HK-2 (cell line): ENCODE data around the gene DDO.

Experiments used
- DNase-seq: peaks from one replicate; pipeline ENCODE4 v3.0.0-alpha.2; 2018; ENCODE audit not compliant: unreplicated experiment

Gene DDO

DNA sequence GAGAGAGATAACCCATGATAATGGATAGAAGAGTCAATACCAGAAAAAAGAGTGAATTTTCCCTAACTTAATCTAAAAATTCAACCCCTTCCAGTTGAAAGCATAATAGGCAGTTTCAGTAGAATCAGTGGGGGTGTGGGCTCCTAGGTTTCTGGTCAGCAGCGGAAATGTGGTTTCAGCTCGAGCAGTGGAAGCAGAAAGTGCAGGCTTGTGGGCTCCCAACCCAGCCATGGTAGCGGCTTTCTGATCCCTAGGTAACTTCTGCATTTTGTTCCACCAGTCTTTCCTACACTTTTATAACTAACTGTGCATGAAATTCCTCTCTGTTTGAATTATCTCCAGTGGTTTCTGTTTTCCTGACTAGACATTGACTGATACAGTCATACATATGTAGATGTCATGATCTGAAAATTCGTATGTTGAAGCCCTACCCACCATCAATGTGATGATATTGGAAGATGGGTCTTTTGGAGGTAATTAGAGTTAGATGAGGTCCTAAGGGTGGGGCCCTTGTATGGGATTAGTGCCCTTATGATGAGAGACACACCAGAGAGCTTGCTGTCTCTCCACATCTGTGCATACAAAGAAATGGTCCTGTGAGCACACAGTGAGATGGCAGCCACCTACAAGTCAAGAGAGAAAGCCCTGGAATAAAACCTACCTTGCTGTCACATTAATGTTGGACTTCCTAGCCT lies 6.5 kb upstream of the DDO start:
- DNase-seq = no peak

DNA sequence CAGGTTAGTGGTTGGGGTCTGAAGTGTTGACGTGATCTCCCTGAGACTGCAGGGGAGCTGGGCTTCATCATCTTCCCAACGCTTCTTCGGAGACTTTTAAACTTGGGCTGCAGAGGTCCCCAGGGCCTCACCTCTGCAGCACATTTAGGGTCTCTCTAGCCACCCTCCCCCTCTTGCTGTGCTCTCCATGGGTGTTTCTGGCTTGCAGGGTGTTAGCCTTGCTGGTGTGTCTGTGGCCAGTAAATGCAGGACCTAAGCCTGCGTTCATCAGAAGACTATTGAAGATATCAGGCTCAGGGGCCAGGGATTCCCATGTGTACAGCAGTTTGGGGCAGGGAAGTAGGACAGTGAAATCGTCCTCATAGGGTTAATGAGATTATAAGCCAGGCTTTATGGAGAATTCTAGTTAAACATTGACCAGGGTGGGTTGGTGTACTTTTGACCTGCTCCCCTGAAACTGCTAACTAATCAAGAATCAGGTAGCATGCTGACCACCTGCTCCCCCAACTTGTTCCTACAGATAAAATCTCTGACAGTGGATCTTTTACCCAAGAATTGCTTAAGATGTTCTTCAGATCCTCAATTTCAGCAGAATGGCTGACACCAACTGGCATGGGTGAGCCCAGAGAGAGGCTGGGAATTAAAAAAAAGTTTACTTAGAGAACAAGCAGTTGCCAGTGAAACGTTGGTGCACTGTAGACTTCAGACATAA lies 3.8 kb upstream of the DDO start:
- no peak for DNase-seq

DNA sequence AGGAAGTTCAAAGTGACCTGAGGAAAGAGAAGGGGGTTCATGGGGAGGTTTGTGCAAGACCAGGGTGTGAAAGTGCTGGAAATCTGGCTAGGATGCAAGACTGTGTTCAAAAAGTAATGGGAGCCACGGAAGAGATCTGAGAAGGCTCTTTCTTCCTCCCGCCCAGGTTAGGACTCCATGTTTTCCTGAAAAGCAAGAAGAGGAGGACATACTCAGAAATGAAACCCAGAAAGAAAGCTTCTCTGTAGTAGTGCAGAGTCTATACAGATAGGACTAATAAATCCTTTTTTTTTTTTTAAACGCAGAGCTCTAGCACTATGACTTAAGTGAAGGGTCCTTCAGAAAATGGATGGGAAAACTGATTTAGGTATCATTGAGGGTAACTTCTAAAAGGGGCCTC lies 3.2 kb upstream of the DDO start:
- DNase-seq = no peak

DNA sequence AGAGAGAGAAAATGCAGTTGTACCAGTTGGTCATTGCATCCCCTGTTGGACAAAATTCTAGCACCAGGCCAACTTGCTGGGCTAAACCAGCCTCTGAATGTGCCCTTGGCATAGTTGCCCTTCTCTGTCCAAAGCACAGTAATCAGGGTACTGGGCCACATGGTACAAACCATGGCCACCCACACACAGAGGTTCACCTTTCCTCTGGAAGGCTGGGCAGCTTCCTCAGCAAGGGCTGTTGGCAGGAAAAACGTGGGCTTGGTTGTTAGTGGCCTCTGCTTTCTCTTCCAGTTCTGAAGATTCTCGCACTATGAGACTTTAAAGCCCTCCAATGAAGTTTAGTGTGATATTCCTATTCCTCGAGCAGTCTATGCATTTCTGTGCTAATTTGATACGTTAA lies 706 bp downstream of the DDO start:
- no peak for DNase-seq

DNA sequence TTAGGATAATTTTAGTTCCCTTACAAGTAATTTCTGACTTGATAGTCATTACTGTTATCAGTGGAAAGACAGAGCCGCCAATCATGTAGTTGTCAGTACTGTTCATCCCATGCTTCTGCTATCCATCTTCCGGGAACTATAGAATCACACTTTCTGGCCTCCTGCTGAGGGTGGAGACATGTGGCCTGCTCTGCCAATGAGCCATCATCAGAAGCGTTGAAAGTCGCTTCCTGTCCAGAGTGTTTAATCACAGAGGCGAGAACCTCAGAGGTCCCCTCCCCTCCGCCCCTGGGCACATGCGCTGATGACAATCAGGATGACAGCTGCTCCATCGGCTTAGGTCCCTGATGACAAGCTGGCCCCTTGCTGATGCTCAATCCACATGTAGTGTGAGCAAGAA lies 3.0 kb downstream of the DDO start:
- no peak for DNase-seq

DNA sequence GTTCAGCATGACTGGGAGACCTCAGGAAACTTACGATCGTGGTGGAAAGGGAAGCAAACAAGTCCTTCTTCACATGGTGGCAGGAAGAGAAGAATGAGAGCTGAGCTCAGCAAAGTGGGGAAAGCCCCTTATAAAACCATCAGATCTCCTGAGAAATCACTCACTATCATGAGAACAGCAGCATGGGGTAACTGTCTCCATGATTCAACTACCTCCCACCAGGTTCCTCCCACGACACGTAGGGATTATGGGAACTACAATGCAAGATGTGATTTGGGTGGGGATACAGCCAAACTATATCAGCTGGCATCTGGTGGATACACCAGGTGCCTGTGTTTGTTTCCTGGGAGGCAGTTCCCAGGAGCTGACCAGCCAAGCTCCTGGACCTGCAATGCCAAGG lies 4.9 kb downstream of the DDO start:
- DNase-seq = no peak

DNA sequence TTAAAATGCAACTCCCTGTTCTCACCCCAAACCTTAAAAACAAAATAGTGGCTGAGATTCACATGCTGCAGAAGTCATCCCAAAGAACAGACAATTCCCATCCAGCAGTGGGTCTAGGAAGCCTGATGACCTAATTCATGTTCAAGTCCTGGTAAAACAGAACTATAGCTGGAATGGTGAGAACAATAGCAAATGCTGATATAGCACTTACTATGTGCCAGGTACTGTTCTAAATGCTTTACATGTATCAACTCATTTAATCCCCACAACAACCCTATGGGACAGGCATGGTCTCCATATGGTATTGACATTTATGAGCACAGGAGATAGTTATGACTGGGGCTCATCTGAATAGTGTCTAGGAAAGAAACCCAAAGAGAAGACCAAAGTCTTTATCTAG lies 5.6 kb downstream of the DDO start:
- DNase-seq = no peak

DNA sequence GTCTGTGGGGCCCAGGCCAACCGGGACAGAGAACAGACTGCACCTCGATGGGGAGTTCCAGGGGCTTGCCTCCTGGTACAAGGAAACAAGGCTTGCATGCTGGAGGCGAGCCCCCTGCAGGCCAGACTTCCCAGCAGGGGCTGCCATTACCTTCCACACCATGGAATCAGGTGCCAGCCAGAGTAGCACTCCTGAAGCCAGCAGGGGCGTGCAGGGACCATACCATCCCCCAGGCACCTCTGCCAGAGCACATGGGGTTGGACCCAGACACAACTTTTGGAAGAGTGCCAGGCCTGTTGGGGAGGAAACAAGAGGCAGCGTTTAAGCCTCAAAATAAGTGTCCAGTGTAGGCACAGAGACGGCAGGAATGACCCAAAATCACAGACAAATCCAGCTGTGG lies 6.5 kb downstream of the DDO start:
- no peak for DNase-seq

DNA sequence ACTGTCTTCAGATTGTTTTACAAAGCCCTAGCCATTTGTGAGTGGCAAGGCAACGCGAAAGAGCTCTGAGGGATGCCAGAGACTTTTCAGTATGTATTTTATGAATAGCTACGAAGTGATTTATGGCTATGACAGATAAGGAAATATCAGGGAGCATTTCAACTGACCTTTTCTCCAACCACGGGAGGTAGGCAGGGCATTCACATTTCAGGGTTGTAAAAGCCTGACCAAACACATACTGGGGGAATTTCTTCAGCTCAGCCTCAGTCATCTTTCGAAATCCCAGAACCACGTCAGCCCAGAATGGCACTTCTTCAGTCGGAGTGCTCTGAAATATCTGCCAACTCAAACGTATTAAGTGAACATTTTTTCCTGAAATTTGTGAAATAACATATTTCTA lies 10.8 kb downstream of the DDO start:
- no peak for DNase-seq

DNA sequence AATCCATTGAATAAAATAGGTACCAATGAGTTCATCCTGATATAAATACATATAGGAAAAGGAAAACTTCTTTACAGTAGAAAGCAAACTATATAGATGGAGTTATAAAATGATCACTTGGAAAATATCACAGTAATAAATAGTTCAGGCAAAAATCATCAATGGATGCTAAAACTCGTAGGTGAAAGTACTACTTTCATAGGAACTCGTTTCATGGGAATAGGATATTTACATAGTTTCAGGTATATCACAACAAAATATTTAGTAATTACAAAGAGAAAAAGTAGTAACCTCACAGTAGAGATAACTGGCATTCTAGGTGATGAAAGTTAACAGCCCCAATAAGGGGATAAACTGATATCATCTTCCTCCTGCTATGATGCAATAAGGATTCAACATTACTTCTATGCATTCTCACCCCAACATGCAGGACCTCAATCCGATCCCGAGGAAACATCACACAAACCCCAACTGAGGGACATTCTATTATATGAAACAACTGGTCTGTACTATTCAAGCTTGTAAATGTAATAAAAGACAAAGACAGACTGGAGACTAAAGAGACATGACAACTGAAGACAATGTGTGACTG lies 13.7 kb downstream of the DDO start:
- no peak for DNase-seq

DNA sequence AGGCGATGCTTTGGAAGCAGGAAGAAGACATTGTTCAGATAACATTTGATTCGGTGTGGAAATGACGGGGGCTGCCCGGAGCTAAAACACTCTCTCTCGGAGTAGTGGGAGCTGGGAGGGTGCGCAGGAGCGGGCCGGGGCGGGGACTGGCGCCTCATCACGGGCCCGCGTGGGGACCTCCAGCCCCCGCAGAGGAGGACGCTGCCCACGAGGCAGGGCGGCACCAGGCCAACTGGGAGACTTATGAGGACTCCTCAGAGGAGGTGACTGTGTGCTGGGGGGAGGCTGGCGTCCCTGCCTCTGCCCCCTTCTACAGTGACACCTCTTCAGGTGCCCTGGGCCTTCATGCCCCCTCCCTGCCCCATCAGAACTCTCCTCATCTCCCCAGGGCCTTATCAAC lies 15.2 kb downstream of the DDO start:
- no peak for DNase-seq

DNA sequence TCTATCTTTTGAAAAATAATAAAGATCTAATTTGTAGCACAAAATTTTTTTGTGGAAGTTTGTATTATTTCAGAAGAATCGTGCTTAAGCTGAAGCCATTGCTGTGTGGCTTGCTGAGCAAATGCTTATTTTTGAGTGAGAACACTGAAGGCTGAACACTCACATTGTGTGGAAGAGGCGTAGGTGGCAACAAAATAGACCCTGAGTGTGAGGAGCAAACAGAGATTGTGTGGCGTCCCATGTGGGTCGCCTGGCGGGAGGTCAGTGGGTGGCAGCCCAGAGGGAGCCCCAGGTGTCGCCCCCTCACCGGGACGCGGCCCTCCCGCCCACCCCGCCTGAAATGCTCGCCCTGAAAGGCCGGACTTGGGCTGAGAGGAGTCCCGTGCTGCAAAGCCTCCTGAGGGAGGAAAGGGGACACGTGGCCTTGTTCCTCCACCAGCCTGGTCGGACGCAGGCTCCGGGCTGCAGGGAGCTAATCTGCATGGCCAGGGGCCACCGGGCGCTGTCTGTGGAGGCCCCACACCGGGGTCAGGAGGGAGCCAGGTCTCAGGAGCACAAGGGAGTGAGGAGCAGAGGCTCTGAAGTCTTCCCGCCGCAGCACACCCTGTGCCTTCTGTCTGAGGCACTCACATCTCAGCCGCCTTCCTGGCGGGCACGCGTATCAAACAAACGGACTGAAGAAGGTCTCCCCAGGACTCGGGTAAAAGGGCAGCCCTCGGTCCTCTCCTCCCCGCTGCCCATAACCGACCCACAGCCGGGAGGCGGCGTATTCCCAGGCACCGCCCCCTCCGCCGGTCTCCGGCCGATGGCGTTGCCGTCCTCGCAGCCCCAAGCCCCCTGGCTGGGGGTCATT lies 15.9 kb downstream of the DDO start:
- DNase-seq = no peak

DNA sequence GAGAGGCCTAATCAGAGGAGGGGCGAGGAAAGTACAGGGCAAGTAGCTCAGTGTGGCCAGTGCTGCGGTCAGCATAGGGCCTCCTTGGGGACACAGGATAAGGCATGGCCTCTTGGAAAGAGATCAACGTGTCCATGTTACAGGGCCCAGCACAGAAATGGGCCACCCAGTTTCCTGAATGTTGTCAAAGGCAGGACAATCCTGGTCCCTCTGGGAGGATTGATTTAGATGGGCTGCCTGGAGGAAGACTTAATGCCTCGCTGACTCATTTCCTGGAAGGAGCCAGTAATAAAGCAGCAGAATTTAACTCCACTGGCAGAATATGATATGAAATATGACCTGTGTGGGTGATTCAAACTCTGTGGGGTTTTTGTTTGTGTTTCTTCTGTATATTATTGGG lies 16.6 kb downstream of the DDO start:
- DNase-seq = no peak

DNA sequence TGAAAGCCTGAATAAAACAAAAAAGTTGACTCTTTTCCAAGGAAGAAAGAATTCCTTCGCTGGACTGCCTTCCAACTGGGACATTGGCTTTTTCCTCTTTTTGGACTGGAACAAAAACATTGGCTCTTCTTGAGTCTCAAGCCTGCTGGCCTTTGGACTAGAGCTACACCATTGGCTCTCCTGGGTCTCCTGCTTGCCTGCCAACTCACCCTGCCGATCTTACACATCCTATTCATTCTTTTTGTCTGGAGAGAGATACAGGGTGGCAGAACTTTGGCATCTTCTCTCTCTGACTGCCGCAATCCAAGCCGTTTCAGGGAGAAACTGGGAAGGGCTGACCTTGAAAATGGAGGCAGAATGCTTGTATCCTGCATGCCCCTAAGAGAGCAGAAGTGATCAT lies 20.2 kb downstream of the DDO start:
- DNase-seq = no peak

DNA sequence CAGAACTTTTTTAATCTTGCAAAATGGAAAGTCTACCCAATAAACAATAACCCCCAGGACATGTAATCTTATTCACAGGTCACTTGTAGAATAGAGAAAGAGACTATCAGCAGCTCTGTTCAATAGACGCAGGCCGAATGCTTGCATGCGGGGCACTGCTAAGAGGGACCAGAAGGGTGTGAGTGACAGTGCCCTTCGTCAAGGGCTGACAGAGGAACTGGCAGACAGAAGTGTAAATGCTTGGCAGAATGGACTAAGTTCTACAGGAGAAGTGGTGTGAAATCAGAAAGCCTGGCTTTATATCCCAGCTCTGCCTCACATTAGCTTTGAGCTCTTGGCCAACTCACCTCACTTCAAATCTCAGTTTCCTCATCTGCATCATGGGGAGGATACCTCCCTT lies 21.0 kb downstream of the DDO start:
- no peak for DNase-seq

DNA sequence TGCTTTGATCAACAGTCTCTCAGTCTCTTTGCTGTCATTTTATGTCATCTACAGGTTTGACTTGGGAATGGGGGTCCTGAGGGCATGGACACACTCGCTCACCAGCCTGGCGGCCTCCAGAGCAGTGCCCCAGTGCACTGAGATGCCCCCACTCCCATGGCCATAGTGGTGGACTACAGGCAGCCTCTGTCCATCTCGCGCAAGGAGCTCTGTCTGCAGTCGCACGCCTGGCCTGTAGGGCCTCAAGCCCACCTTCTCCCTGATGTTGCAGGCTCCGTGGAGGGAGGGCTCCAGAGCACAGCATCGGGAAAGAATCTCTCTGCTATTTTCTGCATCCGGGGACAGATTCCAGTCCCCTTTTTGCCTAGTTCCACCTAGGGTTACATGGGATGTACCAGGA lies 22.6 kb downstream of the DDO start:
- no peak for DNase-seq

DNA sequence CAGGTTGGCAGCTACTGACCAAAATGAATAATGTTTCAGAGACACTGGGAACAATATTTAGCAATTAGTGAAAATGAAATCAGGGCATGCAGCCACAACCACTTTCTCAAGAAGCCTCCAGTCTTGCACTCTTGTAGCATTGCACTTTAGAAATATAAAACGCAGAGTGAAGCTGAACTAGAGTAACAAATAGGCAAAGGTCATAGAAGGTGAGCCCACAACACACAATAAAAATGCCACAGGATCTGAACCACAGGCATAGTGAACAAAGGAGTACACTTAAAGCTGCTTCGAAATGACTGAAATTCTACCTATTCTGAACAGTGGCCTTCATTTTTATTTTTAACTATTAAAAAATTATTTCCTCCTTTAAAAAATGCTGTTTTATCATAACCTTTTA lies 25.0 kb downstream of the DDO start:
- no peak for DNase-seq

DNA sequence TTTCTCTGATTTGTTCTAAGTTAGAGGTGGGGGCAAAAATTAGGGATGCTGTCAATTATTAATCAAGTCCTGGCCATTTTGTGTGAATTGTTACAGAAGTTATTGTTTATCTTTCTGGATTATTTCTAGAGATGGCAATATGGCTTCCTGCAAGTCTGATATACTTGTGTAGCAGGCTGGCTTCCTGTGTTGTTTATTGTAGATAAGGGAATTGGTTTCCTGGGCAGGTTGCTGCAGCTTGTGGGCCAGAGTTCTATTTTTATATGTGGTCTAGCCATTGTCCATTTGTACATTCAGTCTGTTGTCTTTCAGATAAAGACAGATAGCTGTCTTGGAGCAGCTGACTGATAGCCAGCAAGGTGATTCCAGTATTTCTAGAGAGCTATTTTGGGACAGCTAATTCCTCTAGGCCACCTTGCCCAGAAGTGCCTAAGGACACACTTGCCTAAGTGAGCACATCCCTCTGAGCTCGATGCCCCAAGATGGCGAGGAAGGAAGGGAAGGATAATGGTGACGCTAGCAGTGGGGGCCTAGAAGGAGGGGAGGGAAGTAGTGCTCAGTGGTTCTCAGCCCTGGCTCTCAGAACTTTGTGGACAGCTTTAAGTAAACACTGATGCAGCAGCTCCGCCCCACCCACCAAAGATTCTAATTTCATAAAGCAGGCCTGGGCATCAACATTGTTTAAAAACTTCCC lies 25.5 kb downstream of the DDO start:
- no peak for DNase-seq

DNA sequence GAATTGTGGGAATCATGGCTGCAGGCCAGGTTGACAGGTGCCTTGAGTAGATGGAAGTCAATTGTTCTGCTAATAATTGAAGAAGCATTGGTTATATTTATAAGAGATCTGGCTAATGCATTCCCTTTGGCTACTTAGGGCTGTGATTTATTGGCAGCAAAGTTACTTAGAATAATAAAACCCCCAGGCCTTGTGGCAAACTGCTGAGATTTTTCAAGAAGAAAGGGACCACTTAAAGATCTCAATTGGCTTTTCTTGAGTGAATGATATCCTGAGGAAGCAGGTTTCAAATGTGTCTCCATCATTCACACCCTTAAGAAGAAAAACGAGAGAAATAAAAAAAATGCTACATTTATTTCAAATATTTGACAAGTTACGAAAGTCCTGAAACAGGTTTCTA lies 27.4 kb downstream of the DDO start:
- DNase-seq = no peak

DNA sequence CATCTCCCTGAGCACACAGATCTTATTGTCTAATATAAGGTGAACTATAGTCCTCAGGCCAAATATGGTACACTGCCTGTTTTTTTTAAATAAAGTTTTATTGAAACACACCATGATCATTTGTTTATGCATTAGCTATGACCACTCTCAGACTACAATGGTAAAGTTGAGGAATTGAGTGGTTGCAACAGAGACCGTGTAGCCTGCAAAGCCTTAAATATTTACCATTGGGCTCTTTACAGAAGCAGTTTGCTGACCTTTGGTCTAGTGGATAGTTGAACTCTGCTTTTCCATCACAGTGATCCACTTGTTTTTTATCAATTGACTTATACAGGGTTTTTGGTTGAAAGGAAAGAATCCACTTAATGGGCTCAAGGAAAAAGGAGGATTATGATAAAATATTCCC lies 29.9 kb downstream of the DDO start:
- no peak for DNase-seq

DNA sequence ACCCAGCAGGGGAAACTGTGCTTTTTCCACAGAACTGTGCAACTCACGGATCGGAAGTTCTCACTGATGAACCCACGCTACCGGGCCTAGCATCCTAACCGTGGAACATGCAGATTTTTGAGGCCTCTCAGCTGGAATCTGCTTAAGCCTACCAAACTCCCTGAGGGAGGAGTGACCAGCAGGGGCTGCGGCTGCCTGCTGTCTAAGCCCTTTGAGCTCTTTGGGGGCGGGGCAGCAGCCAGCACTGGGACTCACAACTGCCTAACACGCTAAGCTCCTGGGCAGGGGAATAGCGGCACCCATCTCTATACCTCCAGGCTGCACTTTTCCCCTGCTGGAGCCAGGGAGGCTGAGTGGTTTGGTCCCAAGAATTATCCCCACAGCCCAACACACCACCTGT lies 36.8 kb downstream of the DDO start:
- no peak for DNase-seq

DNA sequence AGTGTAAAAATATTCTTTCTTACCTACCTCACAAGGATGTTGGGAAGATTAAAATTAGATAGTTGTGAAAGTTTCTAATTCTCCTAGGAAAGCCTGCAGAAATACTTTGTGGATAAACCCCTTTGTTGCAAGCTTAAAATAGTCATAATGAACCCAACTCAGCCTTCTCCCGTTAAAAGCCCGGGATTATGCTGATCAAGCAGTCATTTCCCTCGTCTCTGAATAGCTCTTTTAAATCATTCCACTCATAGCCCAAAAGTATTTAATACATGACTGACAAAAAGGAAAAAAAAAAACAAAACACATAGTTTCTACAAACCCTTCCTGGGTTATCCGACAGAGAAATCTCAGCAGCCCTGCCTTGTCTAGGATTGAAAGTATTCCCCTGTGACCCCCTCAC lies 46.3 kb downstream of the DDO start:
- DNase-seq = no peak
